Lower leg skin (tissue), 4 donors: ENCODE data around the gene CDKL5. TPM values are rescaled to one million over a fixed set of nuclear protein-coding genes. Genes with fewer than 3 reads are reported as not detected.

ENCODE experiments used
- DNase-seq, 2 donors: peaks; one replicate each; pipeline ENCODE4 v3.0.0-alpha.2; 2019; ENCODE audit warnings: low spot score in 2 of 2
- H3K4me3 ChIP-seq: fragments of 200-600 bp; sonication (generic); 2 replicates; pipeline ENCODE4 v1.5.1; 2017; ENCODE audit warnings: mild to moderate bottlenecking, low read depth; ENCODE audit not compliant: poor library complexity, severe bottlenecking
- POLR2A ChIP-seq, 2 donors: fragments of 450-650 bp; IDR thresholded peaks; one replicate each; pipeline ENCODE4 v1.6.1; 2016 to 2017; ENCODE audit warnings: antibody characterized with exemption in 2 of 2, mild to moderate bottlenecking in 1 of 2, moderate library complexity in 1 of 2
- WGBS, 2 donors: methylation state at CpG; one replicate each; pipeline ENCODE4 v1.1.5; 2018; 5-methylcytosine and 5-hydroxymethylcytosine counted together
- intact Hi-C: fragments of 100-400 bp; cut with DNase I; formaldehyde crosslinking; loops from one replicate; pipeline ENCODE4 v1.15.0; 2023; ENCODE audit warnings: low total_unique reads
- total RNA-seq, 4 donors: library from RNA; depleted of rRNA; stranded (reverse); fragments of >200 nt; gene quantifications; one replicate each; pipeline ENCODE4 v1.1.0, GENCODE V29; 2016
- TF ChIP-seq, protein P1 (sequence below), 3 donors: fragments of 450-650 bp; IDR thresholded peaks; one replicate each; pipeline ENCODE4 v1.5.1; 2016; ENCODE audit warnings: antibody characterized with exemption in 3 of 3, mild to moderate bottlenecking in 3 of 3, moderate library complexity in 2 of 3

CDKL5 gene
- total RNA-seq, 4 donors from 2014 or later: 3.3 to 9.2 (median 5.1) TPM

DNA sequence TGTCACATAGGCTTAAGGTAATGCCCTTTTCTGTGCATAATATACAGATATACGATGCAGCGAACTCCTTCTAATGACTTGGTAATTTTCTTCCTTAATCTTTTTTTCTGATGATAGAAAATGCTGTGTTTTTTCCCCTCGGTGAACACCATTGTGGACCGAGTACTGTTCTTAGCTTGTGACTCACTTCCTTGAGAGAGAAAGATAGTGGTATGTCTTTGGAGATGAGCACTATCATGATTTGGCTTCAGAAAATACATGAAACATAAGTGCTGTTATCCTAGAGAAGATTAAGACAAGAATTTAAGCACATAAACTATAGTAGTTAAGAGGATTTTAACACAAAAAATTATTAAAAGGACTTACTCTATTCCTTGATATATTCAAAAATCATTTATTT, 182.6 kb downstream of the CDKL5 start:
- 76 to 88% methylated on average over 4 of the region's 4 CpGs for WGBS, 2 donors
- H3K4me3 ChIP-seq: no peak overlapping the region
- TF ChIP-seq, protein P1, sequence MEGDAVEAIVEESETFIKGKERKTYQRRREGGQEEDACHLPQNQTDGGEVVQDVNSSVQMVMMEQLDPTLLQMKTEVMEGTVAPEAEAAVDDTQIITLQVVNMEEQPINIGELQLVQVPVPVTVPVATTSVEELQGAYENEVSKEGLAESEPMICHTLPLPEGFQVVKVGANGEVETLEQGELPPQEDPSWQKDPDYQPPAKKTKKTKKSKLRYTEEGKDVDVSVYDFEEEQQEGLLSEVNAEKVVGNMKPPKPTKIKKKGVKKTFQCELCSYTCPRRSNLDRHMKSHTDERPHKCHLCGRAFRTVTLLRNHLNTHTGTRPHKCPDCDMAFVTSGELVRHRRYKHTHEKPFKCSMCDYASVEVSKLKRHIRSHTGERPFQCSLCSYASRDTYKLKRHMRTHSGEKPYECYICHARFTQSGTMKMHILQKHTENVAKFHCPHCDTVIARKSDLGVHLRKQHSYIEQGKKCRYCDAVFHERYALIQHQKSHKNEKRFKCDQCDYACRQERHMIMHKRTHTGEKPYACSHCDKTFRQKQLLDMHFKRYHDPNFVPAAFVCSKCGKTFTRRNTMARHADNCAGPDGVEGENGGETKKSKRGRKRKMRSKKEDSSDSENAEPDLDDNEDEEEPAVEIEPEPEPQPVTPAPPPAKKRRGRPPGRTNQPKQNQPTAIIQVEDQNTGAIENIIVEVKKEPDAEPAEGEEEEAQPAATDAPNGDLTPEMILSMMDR (IDR thresholded peaks at IDR 0.05): no peak
- TF ChIP-seq POLR2A (IDR thresholded peaks at IDR 0.05): no peak
- intact Hi-C loops: no loop called here
- DNase-seq: no peak

- TF ChIP-seq POLR2A (IDR thresholded peaks at IDR 0.05): no peak
- TF ChIP-seq, protein P1 (IDR thresholded peaks at IDR 0.05): no peak
- H3K4me3 ChIP-seq: no peak overlapping the region
- DNase-seq: no peak
- intact Hi-C loops: no loop called here
- 87 to 93% methylated on average over 3 of the region's 3 CpGs for WGBS, 2 donors
These were observed 188.7 kb downstream of the CDKL5 start for GRCh38 chrX:18613930-18614639.

GRCh38 chrX:18616688-18617406, 191.4 kb downstream of the CDKL5 start:
- intact Hi-C loops: no loop called here
- TF ChIP-seq, protein P1 (IDR thresholded peaks at IDR 0.05): no peak
- no peak for TF ChIP-seq POLR2A (IDR thresholded peaks at IDR 0.05)
- 82 to 85% methylated on average over 8 of the region's 8 CpGs for WGBS, 2 donors
- H3K4me3 ChIP-seq: no peak overlapping the region
- no peak for DNase-seq

GRCh38 chrX:18617407-18617750, 192.0 kb downstream of the CDKL5 start:
- no peak overlapping the region for H3K4me3 ChIP-seq
- TF ChIP-seq, protein P1 (IDR thresholded peaks at IDR 0.05): no peak
- no peak for TF ChIP-seq POLR2A (IDR thresholded peaks at IDR 0.05)
- 76 to 83% methylated on average over 5 of the region's 5 CpGs for WGBS, 2 donors
- intact Hi-C loops: no loop called here
- no peak for DNase-seq

DNA sequence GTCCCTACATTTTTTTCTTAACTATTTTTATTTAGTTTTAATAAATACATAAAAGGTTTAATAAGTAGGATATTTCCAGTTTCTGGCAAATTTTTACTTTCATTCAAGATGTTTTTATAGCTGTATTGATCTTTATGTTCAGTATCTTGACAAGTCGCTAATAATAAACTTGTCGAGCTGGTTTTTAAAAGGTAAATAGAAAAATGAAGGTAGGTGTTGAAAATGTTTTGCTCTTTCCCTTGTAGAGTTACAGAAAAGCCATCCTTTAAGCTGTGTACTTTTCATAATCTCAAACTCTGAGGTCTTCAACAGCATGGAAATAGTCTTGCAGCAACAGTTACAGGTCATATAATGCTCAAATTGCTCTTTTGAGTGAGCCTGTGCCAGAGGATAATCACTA, 193.9 kb downstream of the CDKL5 start:
- no peak for DNase-seq
- intact Hi-C loops: no loop called here
- no peak overlapping the region for H3K4me3 ChIP-seq
- TF ChIP-seq, protein P1 (IDR thresholded peaks at IDR 0.05): no peak
- TF ChIP-seq POLR2A (IDR thresholded peaks at IDR 0.05): no peak
- WGBS, 2 donors: 80 to 89% methylated on average over 2 of the region's 2 CpGs
